SK-N-MC (cell line): ENCODE results near the gene HSH2D.

ENCODE experiments used
- EZH2 ChIP-seq: fragments of 200-600 bp; sonication (generic); IDR thresholded peaks from one replicate; pipeline ENCODE4 v1.6.1; 2017; ENCODE audit warnings: antibody characterized with exemption
- FOXP2 ChIP-seq: optimal IDR thresholded peaks from 2 replicates; pipeline ENCODE3; 2011; ENCODE audit warnings: mild to moderate bottlenecking, moderate library complexity; ENCODE audit not compliant: insufficient read depth; ENCODE audit errors: extremely low read length, control extremely low read depth
- POLR2AphosphoS5 ChIP-seq: IDR thresholded peaks from 2 replicates; pipeline ENCODE4 v1.6.1; 2012; ENCODE audit warnings: mild to moderate bottlenecking, low read depth, low read length, borderline replicate concordance

DNA sequence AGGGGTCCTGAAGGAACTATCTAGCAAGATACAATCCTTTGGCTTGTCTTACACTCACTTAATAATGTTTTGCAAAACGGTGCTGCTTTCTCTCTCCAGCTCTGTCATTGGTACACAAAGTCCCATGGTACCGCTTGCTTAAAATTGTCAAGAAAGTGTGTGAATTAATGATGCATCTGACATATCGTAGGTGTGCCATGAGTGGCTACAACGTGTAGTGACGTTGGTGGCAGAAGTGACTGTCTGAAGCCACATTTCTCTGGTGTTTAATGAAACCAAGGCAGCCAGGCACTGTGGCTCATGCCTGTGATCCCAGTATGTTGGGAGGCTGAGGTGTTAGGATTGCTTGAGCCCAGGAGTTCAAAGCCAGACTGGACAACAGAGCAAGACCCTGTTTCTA lies 2.6 kb downstream of the HSH2D start:
- no peak for TF ChIP-seq EZH2
- no peak for TF ChIP-seq POLR2AphosphoS5
- no peak for TF ChIP-seq FOXP2
